Prostate gland (tissue), 2 donors: ENCODE results near the gene SHISA8.

Experiments
- CTCF ChIP-seq, 4 experiments: fragments of 200-600 bp in 2 of 4; fragments of 450-650 bp in 2 of 4; sonication (generic) in 2 of 4; IDR thresholded peaks; 1 replicate in 3 of 4; 2 replicates in 1 of 4; pipeline ENCODE4 v1.5.1; 2016 to 2019; ENCODE audit warnings: antibody characterized with exemption in 4 of 4, mild to moderate bottlenecking in 2 of 4, moderate library complexity in 2 of 4
- POLR2A ChIP-seq: fragments of 450-650 bp; IDR thresholded peaks from one replicate; pipeline ENCODE4 v1.6.1; 2016; ENCODE audit warnings: antibody characterized with exemption, mild to moderate bottlenecking
- POLR2AphosphoS5 ChIP-seq: sonication (generic); formaldehyde crosslinking; IDR thresholded peaks from one replicate; pipeline ENCODE4 v1.6.1; 2017; ENCODE audit warnings: antibody characterized with exemption

DNA sequence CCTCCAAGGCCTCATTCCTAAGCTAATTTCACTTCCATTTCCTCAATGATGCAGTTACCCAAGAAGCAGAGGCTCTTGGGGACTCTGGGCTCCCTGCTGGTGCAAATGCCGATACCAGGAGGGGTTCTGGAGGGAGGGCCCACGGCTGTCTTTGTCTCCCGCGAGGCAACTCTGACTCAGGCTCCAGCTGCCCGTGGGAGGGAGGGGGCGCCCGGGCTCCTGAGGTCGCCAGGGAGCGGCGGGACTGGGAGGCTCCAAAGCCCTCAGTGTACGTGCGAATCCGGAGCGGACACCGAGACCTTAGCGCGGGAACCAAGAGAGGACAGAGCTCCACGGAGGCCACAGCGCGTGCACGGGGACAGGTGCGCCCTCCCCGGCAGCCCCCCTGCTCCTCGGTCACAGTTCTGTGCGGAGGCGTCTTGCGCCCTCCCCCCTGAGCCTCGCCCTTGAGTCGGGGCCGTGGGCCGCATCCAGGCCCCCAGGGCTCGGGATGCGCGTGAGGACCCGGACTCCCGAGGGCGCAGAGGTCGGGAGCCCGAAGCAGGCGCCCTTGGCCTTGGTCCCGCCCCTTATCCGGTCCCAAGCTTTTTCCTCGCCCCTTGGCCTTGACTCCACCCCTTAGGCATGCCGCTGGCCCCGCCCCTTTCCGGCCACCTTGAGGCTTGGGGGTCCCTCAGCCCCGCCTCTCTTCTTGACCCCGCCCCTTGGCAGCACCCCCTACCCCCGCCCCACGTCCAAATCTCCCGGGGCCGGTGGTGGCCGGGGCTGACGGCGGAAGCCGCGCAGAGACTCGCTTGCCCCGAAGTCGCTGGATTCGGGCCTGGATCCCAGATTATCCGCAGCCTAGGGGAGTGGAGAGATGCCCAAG, 4.7 kb upstream of the SHISA8 start:
- TF ChIP-seq CTCF (IDR thresholded peaks at IDR 0.05) (no peak), POLR2AphosphoS5 (no peak), POLR2A (no peak)
